ENCODE results near the gene ROR2.

DNA sequence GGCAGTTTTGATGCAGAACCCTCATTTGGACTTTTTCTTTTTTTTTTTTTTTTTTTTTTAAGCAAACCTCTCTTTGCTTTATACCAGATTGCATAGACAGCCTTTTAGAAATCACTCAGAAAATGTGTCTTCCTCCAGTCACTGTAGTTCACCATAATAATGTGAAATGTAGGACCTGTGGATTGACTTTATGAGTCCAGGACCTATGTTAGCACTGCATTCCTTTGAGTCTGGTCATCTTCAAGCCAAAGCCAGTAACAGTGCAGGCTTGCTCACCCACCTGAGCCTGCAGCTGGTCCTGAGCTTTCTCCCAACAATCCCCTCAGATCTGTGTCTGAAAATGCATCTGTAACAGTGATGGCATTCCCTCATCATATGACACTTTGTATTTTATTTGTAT lies 415.7 kb downstream of the ROR2 start:
- no peak for TF ChIP-seq EZH2 (IDR thresholded peaks at IDR 0.05; ENCODE audit: low read length, unreplicated experiment)
- TF ChIP-seq EZH2phosphoT487 (IDR thresholded peaks at IDR 0.05; ENCODE audit: borderline replicate concordance, low read length), result no peak
- TF ChIP-seq, protein P1, sequence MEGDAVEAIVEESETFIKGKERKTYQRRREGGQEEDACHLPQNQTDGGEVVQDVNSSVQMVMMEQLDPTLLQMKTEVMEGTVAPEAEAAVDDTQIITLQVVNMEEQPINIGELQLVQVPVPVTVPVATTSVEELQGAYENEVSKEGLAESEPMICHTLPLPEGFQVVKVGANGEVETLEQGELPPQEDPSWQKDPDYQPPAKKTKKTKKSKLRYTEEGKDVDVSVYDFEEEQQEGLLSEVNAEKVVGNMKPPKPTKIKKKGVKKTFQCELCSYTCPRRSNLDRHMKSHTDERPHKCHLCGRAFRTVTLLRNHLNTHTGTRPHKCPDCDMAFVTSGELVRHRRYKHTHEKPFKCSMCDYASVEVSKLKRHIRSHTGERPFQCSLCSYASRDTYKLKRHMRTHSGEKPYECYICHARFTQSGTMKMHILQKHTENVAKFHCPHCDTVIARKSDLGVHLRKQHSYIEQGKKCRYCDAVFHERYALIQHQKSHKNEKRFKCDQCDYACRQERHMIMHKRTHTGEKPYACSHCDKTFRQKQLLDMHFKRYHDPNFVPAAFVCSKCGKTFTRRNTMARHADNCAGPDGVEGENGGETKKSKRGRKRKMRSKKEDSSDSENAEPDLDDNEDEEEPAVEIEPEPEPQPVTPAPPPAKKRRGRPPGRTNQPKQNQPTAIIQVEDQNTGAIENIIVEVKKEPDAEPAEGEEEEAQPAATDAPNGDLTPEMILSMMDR (conservative IDR thresholded peaks at IDR 0.05; ENCODE audit: low read depth, low read length), result no peak

Measured in PC-3 (cell line).